ENCODE data around the gene DNMT3B. TPM values are rescaled to one million over a fixed set of nuclear protein-coding genes. Genes with fewer than 3 reads are reported as not detected.

DNMT3B gene
- total and polyA plus RNA-seq, 9 of the 15 experiments (the other 6 are each of a cell fraction or from before 2014, with no cell fraction given), result 9.3 to 74.8 (median 49.1) TPM

DNA sequence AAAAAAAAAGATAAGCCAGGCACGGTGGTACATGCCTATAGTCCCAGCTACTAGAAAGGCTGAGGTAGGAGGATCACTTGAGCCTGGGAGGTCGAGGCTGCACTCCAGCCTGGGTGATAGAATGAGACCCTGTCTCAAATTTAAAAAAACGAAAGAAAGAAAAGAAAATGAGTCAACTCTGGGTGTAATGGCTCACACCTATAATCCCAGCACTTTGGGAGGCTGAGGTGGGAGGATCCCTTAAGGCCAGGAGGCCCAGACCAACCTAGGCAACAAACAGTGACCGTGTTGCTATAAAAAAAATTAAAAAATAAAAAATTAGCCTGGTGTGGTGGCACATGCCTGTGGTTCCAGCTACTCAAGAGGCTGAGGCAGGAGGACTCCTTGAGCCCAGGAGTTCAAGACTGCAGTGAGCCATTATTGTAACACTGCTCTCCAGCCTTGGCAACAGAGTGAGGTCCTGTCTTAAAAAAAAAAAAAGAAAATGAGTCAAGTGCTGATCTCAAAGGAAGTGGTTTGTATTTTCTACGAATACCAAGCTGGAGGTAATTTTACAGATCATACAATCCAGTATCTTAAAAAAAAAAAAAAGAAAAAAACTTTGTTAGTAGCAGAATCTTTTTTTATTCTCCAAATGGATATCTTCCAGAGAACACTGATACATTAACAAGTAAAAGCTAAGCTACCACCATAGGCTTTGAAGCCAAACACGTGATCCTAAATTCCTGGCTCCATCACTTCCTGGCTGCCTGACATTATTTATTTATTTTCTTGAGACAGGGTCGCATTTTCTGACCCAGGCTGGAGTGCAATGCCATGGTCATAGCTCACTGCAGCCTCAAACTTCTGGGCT is 24.6 kb upstream of the DNMT3B start:
- no TSS peak for BruUV-seq (replicated peaks)
- FAIRE-seq (no peak), ATAC-seq (no peak), DNase-seq (ENCODE audit: extremely low read depth in 1 of 4, low spot score in 3 of 4) (no peak)
- WGBS (ENCODE audit: insufficient coverage, low coverage, missing lambda C conversion rate), result 65% methylated on average over 7 of the region's 7 CpGs
- H2AFZ ChIP-seq (ENCODE audit: low read depth, low read length), result no peak overlapping the region
- peaks cover 8 to 9% of the 10 kb centered on the region in 2 experiments; a peak in 4 of 5 replicates for H3K4me1 ChIP-seq (replicated peaks in 1 of 2; ENCODE audit: control insufficient read depth in 2 of 2, insufficient read depth in 2 of 2, low read length in 2 of 2)
- peaks cover 14% of the 10 kb centered on the region; the same call in 2 of the 3 replicates for H3K79me2 ChIP-seq (ENCODE audit: control insufficient read depth, insufficient read depth, low read length)
- no peaks in the 10 kb centered on the region for H3K9me3 ChIP-seq (replicated peaks; ENCODE audit: control insufficient read depth, insufficient read depth, low read depth, low read length)
- H3K27me3 ChIP-seq (ENCODE audit: control insufficient read depth in 2 of 2, insufficient read depth in 2 of 2, low read length in 2 of 2), result no peaks in the 10 kb centered on the region
- ChIA-PET CTCF (ENCODE audit: low intra/inter-chr PET ratio) (no interaction called here), POLR2A (interaction anchor here (0.8 kb wide), 1 partner anchor 28 kb away, joined by 4 read pairs; no protein-coding TSS in a partner anchor)
- H3K4me2 ChIP-seq (ENCODE audit: insufficient read depth, low read length), result no peak overlapping the region
- H4K20me1 ChIP-seq (replicated peaks; ENCODE audit: control insufficient read depth, insufficient read depth, low read length), result no peaks in the 10 kb centered on the region
- intact Hi-C loops (cut with micrococcal nuclease), result no loop called here
- H3K9me1 ChIP-seq (ENCODE audit: control insufficient read depth, insufficient read depth, low read length), result no peaks in the 10 kb centered on the region
- H3K27ac ChIP-seq (ENCODE audit: extremely low read depth, low read depth, low read length), result no peak overlapping the region
- TF ChIP-seq ZNF384 (IDR thresholded peaks at IDR 0.05; ENCODE audit: low read depth, low read length) (0 out of 2 replicates have a peak, but pooled peaks have one; percentile 19), TAF15 (IDR thresholded peaks at IDR 0.05; ENCODE audit: low read depth, low read length) (no peak)
- in situ Hi-C loops (cut with MboI), result no loop called here
- no peak overlapping the region for H3K4me3 ChIP-seq
- H3K9ac ChIP-seq (ENCODE audit: insufficient read depth in 1 of 2, low read depth in 2 of 2, low read length in 2 of 2), result no peak overlapping the region
- H3K36me3 ChIP-seq (ENCODE audit: control insufficient read depth, insufficient read depth, low read length), result peaks cover 5% of the 10 kb centered on the region; the same call in 2 of the 3 replicates

GRCh38 chr20:32741151-32741550 is 21.0 kb upstream of the DNMT3B start:
- ATAC-seq (no peak), FAIRE-seq (no peak), DNase-seq (ENCODE audit: extremely low read depth in 1 of 4, low spot score in 3 of 4) (no peak)
- no TSS peak for BruUV-seq (replicated peaks)
- no peaks in the 10 kb centered on the region for H3K9me1 ChIP-seq (ENCODE audit: control insufficient read depth, insufficient read depth, low read length)
- peaks cover 24 to 42% of the 10 kb centered on the region in 2 experiments; a peak in 4 of 5 replicates for H3K4me1 ChIP-seq (replicated peaks in 1 of 2; ENCODE audit: control insufficient read depth in 2 of 2, insufficient read depth in 2 of 2, low read length in 2 of 2)
- no peak overlapping the region for H3K9ac ChIP-seq (ENCODE audit: insufficient read depth in 1 of 2, low read depth in 2 of 2, low read length in 2 of 2)
- H4K20me1 ChIP-seq (replicated peaks; ENCODE audit: control insufficient read depth, insufficient read depth, low read length), result no peaks in the 10 kb centered on the region
- no peaks in the 10 kb centered on the region for H3K9me3 ChIP-seq (replicated peaks; ENCODE audit: control insufficient read depth, insufficient read depth, low read depth, low read length)
- CTCF ChIA-PET (ENCODE audit: low intra/inter-chr PET ratio), result no interaction called here
- H3K27ac ChIP-seq (ENCODE audit: extremely low read depth, low read depth, low read length), result no peak overlapping the region
- intact Hi-C loops (cut with micrococcal nuclease) (no loop called here), in situ Hi-C loops (cut with MboI) (no loop called here)
- no peak overlapping the region for H2AFZ ChIP-seq (ENCODE audit: low read depth, low read length)
- H3K4me3 ChIP-seq, result no peak overlapping the region
- H3K36me3 ChIP-seq (ENCODE audit: control insufficient read depth, insufficient read depth, low read length), result peaks cover under 1% of the 10 kb centered on the region; the same call in 1 of the 3 replicates
- POLR2A ChIA-PET, result interaction anchor here (1.2 to 4.7 kb wide), 3 partner anchors 10 to 22 kb away, joined by 3 to 30 read pairs (median 19); partner anchors contain the start of gene DNMT3B
- no peak overlapping the region for H3K4me2 ChIP-seq (ENCODE audit: insufficient read depth, low read length)
- no peaks in the 10 kb centered on the region for H3K27me3 ChIP-seq (ENCODE audit: control insufficient read depth in 2 of 2, insufficient read depth in 2 of 2, low read length in 2 of 2)
- peaks cover 26% of the 10 kb centered on the region for H3K79me2 ChIP-seq (ENCODE audit: control insufficient read depth, insufficient read depth, low read length)
- WGBS (ENCODE audit: insufficient coverage, low coverage, missing lambda C conversion rate), result 79% methylated on average over 5 of the region's 5 CpGs
- TF ChIP-seq NR1H2 (CRISPR knock-in tag; IDR thresholded peaks at IDR 0.05) (no peak), TFAM (CRISPR knock-in tag; conservative IDR thresholded peaks at IDR 0.05) (no peak), RAD51 (IDR thresholded peaks at IDR 0.05; ENCODE audit: borderline replicate concordance, low read depth) (no peak), CBX3 (IDR thresholded peaks at IDR 0.05; ENCODE audit: borderline replicate concordance in 1 of 2, low read length in 2 of 2) (no peak), ARID1B (IDR thresholded peaks at IDR 0.05) (no peak), ZNF121 (CRISPR knock-in tag; conservative IDR thresholded peaks at IDR 0.05) (peak; percentile 97), ATF3 (IDR thresholded peaks at IDR 0.05) (peak; percentile 50), ATF3 (CRISPR knock-in tag; conservative IDR thresholded peaks at IDR 0.05) (no peak), HDAC8 (tag; IDR thresholded peaks at IDR 0.05) (no peak), KDM4B (IDR thresholded peaks at IDR 0.05; ENCODE audit: borderline replicate concordance in 2 of 2, low read depth in 1 of 2) (no peak), ZNF778 (CRISPR knock-in tag; IDR thresholded peaks at IDR 0.05) (no peak), CEBPG (CRISPR knock-in tag; IDR thresholded peaks at IDR 0.05) (peak; percentile 34; the same call in 1 of the 2 replicates), CEBPG (tag; conservative IDR thresholded peaks at IDR 0.05 in 1 of 2, IDR thresholded peaks at IDR 0.05 in 1 of 2) (0 out of 4 replicates have a peak, but pooled peaks of 1 of the 2 experiments have one; percentile 14)

Data from K562 (cell line).